Stimulated activated CD4-positive, alpha-beta T cell treated with anti-CD3 and anti-CD28 coated beads, Interleukin-2, amount 100 ng/mL, for 24 hours (primary cell): Measurements from ENCODE around the gene PNRC1.
"Not testable (repeated sequence)": the region's sequence is repeated elsewhere in the genome, so short reads cannot be mapped to it uniquely, and the experiment has no call there.

Experiments
- DNase-seq, 2 donors: peaks; one replicate each; pipeline ENCODE4 v3.0.0-alpha.2; 2020

The PNRC1 gene

DNA sequence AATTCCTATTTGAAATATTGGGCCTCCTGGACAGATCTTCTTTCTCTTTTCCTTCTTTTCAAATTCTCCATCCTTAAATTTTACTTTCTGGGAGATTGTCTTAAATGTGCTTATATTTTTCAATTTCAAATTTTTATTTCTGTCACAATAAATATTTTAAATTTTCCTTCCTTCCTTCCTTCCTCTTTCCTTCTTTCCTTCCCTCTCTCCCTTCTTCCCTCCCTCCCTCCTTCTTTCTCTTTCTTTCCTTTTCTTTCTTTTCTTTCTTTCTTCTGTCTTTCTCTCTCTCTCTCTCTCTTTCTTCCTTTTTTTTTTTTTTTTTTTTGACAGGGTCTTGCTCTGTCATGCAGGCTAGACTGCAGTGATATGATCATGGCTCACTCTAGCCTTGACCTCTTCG lies 16.7 kb upstream of the PNRC1 start:
- DNase-seq: no peak

DNA sequence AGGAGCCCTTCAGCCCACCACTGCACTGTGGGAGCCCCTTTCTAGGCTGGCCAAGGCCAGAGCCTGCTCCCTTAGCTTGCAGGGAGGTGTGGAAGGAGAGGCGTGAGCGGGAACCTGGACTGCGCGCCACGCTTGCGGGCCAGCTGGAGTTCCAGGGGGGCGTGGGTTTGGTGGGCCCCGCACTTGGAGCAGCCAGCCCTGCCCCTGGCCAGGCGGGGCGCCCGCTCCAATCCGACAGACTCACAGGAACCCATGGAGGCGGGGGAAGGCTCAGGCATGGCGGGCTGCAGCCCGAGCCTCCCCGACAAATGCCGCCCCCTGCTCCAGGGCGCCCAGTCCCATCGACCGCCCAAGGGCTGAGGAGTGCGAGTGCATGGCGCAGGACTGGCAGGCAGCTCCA lies 15.6 kb upstream of the PNRC1 start:
- DNase-seq: not testable (repeated sequence)

DNA sequence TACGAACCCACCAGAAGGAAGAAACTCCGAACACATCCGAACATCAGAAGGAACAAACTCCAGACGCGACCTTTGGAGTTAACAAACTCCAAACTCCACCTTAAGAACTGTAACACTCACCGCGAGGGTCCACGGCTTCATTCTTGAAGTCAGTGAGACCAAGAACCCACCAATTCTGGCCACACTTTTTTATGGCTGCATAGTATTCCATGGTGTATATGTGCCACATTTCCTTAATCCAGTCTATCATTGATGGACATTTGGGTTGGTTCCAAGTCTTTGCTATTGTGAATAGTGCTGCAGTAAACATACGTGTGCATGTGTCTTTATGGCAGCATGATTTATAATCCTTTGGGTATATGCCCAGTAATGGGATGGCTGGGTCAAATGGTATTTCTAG lies 14.4 kb upstream of the PNRC1 start:
- not testable (repeated sequence) for DNase-seq

DNA sequence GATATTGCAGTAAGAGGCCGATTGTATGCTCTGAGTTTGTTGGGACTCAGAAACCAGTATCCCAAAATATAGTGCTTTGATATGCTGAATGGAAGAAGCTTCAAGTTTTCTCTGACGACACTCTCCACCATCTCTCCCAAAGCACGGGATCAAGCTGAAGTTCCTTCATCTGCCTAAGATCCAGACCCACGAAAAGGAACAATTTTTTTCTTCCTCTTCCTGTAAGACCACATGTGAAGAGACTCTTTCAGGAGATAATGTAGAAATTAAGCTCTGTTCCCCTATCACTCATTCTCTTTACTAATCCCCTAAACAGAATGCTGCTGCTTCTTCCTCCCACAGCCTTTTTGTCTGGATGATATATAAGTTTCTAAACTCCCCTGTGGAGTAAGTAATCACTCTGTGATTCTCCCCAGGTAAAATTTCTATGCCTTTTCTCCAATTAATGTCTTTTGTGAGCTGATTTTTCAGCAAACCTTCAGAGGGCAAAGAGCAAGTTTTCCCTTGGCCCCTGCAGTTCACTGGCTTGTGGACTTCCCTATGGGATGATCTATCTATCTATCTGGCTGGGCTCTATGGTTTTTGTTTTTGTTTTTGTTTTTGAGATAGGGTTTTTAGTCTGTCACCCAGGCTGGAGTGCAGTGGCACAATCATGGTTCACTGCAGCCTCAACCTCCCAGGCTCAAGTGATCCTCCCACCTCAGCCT lies 13.5 kb upstream of the PNRC1 start:
- no peak for DNase-seq

DNA sequence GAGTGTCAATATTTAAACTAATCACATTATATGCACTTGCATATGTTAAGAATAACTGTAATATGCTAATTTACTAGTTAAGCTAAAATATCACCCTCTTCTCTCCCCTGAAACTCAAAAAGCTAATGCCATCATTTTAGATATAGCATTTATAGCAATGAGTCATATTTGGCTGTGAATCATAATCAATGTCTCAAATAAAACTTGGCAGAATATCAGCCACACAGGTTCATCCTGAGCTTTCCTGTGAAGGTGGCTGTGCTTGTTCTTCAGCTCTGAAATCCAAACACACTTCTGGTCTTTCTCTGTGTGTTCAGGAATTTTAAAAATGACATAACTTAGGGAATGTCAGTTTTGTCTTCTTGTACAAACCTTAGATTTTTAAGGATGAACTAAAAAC lies 12.8 kb upstream of the PNRC1 start:
- no peak for DNase-seq

DNA sequence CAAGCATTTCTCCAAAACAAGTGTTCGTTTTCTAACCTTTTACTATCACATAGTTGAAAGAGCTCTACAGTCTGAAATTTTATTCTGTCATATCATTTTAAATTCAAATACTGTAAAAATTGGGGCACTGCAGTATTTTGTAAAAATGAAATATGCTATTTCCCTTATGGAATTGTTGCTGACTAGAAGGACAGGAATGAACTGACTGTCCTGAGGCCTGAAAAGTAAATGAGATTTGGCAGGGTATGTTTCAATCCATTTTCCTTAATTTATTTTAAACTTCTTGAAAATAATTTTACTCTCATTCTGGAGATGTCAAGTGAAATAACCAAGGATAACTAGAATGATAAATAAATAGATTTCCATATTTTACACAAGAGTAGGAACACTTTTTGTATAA lies 11.9 kb upstream of the PNRC1 start:
- no peak for DNase-seq

DNA sequence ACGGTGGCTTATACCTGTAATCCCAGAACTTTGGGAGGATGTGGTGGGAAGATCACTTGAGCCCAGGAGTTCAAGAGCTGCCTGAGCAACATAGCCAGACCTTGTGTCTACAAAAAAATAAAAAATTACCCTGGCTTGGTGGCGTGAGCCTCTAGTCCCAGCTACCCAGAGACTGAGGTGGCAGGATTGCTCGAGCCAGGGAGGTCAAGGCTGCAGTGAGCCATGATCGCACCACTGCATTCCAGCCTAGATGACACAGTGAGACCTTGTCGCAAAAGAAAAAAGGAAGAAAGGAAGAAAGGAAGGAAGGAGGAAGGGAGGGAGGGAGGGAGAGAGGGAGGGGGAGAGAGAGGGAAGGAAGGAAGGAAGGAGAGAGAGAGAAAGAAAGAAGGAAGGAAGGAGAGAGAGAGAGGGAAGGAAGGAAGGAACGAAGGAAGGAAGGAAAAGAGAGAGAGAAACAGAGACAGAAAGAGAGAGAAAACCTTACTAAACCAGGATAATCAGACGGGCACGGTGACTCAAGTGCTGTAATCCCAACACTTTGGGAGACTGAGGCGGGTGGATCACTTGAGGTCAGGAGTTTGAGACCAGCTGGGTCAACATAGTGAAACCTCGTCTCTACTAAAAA lies 10.9 kb upstream of the PNRC1 start:
- DNase-seq: no peak

DNA sequence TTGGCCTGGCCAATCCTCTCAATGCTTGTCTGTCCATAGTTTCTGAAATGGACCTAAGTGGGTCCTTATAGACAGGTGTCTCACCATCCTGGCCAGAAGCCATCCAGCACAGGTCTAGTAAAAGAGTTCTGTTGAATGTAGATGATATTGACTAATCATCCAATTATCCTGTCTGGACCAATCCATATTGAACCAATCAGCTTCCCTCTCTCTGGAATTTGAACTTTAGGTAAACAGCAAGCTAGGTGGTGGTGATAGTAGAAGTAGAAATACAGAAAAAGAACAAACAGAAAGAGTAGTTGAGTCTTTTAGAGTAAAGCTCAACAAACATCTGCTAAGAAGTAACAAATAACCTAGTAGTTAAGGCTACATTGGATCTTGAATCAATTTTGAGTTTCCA lies 9.5 kb upstream of the PNRC1 start:
- no peak for DNase-seq

DNA sequence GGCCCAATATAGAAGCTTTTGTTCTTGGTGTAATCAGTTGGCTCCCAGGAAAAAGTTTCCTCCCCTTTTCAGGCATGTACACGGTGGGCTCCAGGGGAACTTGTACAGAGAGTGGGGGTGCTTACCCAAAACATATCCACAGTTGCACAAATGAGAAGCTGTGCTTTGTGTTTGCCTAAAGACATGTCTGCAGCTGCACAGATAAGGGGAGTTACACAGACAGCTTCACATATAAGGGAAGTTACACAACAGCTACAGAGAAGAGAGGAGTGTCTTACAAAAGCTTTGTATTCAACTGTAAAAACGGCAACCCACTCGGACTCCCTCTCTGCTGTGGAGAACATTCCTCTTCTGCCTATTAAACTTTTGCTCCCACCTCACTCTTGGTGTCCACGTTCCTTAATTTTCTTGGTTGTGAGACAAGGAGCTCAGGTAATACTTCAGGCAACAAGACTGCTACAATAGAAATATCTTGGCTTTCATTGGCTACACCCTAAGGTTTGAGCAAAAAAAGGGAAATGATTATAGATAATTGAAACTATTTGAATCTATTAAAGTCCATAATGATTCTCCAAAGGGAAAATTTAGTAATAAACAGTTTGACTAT lies 7.4 kb upstream of the PNRC1 start:
- no peak for DNase-seq

DNA sequence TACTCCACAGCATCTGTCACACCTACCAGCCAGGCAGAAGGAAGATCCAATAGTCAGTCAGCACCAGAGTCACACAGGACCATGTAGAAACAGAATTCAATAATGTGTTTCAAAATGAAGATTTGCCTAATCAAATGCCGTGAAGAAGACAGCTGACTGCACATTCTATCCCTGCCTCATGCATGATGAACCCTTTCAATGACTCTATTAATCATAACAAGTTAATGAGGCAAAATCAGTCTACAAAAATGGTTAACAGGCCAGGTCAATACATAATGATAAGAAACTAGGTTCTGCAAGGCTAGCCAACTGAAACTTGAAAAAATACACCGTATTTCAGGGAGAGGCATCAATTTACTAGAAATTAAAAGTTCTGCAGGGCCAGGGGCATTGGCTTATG lies 6.7 kb upstream of the PNRC1 start:
- DNase-seq: no peak

DNA sequence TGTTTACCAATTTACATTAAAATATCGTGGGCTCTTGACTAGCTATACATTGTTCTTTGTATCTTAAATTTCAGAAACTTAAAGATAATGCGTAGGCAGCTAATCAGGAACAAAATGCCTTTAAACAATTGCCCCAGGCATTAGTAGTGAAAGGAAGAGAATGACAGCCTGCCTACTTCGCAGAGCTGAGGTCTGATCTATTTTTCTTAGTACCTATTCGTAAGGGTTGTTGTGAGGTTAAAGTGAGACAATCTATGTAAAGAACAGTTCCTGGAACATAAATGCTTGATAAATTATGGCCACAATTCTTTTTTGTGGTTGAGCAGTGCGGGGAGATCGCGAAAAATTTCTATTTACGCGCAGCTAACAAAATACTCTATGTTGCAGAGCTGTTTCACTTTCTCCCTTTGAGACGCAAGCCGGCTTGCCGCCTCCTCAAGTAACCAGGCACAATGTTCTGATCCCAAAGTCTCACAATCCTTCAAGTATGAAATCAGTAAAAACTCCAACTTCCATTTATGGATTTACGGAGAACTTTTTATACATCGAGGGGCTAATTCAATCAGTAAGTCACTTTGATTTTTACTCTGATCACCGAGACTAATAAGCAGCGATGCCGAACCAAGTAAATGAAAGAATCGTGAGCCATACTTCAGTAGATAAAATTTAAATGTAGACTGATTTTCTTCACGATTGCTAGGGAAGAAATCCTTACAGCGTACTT lies 878 bp upstream of the PNRC1 start:
- peak; percentile 45 to 56 for DNase-seq

DNA sequence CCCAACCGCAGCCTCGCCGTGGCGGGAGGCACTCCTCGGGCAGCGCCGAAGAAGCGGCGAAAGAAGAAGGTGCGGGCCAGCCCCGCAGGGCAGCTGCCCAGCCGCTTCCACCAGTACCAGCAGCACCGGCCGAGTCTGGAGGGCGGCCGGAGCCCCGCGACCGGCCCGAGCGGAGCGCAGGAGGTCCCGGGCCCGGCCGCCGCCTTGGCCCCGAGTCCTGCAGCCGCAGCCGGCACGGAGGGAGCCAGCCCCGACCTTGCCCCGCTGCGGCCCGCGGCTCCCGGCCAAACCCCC lies 525 bp downstream of the PNRC1 start:
- no peak for DNase-seq

DNA sequence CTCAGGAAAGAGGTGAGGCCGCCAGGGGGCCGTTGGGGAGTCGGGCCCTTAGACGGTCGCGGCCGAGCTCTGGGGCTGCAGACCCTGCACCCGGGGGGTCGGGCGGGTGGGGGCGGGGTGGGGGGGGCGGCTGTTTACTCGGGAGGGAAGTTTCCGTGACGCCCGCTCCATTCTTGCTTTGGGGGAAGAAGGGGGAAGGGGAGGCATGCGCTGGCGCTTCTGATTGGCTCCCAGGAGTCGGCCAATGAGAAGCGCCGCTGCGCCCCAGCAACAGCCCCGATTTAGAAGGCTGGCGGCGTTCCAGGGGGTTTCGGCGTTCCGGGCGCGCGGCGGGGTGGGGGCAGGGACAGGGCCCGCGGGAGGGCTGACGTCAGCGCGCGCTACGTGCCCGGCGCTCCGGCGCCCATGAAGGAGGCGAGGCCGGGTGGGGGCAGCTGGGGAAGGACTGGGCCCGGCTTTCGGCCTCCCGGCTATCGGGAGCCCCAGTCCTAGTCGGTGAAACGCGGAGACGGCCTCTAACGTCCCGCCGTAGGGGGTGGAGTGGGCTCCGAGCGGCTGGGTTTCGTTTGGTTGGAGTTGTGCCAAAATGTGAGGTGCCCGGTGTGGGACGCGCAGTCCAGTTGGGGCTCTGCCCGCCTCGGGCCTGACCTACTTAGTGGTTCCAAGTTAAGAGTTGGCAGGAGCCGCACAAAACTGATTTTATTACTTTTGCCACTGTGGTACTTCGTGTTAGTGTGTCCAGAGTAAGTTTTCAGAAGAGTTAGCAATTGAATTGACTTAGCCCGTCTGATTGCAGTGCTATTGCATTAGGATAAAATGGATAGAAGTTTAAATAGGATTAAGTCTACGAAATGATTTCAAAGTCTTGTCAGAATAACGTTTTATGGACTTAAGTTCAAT lies 1.1 kb downstream of the PNRC1 start:
- peak; percentile 99 for DNase-seq

DNA sequence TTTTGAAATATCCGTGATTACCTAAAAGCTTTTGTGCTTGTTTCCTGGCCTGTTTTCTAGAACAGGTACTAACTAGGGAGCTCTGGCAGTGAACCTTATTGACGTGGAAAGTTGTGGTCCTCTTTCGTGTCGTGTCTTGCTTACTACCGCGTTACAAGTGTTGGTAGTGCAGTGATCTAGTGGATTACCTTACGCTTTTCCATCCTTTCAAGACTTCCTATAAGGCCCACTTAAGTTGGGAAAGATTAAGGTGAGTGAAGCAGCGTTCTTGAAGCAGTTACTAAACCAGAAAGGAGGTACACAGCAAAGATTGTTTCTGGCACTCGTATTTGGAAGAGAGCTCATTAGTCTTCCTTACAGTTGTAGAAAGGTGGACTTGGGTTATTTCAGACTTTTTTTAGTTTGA lies 1.9 kb downstream of the PNRC1 start:
- DNase-seq: no peak

DNA sequence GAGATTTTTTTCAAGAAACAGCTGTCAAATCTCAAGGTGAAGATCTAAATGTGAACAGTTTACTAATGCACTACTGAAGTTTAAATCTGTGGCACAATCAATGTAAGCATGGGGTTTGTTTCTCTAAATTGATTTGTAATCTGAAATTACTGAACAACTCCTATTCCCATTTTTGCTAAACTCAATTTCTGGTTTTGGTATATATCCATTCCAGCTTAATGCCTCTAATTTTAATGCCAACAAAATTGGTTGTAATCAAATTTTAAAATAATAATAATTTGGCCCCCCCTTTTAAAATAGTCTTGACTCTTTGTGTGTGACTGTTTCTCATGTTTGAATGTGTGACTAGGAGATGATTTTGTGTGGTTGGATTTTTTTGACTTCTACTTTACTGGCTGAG lies 4.0 kb downstream of the PNRC1 start:
- no peak for DNase-seq

DNA sequence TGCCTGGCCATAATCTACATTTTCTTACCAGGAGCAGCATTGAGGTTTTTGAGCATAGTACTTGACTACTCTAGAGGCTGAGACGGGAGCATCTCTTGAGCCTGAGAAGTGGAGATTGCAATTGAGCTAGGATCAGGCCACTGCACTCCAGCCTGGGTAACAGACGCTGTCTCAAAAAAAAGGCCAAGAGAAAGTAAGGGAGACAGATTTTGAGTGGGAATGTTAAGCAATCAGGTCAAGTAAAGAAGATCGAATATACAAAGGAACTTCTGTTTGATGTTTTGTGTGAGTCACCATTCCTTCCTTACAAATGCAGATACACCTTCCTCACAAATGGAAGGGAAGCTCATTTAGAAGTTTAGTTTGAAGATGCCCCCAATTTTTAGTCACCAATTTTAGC lies 4.4 kb downstream of the PNRC1 start:
- DNase-seq: no peak

DNA sequence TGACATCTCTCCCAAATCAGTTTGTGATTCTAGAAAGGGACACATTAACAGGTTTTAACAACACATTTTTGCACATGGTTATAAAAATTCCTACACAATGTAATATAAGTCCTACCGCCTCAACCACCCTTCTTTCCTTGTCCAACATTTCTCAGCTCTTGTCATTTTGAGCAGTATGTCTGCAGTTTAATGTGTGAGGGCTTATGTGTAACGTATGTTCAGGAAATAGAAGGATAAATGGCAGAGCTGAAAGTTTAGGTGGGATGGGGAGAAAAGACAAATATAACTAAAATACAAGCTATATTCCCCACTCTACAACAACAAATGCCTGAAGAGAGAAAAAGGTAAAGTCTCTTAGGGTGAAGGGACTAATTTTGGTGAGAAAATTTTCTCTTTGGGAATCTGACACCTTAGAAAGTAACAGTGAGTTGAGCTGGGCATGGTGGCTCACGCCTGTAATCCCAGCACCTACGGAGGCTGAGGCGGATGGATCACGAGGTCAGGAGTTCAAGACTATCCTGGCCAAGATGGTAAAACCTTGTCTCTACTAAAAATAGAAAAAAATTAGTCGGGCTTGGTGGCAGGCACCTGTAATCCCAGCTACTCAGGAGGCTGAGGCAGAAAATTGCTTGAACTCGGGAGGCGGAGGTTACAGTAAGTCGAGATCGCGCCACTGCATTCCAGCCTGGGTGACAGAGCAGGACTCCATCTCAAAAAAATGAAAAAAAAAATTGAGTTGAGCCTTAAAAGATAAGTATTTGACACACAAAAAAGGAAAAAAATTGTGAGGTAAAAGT lies 5.1 kb downstream of the PNRC1 start:
- no peak for DNase-seq

DNA sequence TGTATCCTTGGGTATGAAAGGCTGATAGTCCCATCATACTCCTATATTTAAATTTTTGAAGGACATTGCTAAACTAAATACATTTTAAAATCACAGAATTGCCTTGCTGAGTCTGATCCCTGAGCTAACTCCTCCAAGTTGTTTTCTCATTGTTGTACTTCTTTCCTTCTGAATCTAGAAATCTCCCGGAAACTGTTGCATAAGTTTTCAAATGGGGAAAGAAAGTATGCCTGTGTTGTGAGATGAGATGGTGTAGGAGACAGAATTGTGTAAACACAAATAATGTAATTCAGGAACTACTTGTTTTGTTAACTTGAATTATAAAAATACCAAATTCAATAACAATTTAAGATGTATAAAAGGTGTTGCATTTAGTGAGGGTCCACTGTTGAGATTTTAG lies 7.3 kb downstream of the PNRC1 start:
- no peak for DNase-seq

DNA sequence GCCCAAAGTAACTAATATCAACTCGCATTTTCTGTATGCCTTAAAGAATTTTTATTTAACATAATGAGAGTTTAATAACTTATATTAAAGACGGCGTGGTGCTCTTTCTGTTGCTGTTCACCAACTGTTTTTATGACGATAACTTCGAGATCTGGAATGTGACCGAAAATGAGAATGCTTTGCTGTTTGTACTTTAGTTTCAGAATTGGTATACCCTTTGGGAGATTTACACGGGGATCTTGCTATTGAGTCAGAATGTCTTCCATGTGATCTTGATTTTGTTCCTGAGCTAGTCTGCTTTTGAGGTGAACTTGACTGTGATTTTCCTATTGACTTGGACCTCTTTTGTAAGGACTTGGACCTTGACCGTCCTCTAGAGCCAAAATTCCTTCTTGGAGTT lies 17.9 kb downstream of the PNRC1 start:
- DNase-seq: no peak

DNA sequence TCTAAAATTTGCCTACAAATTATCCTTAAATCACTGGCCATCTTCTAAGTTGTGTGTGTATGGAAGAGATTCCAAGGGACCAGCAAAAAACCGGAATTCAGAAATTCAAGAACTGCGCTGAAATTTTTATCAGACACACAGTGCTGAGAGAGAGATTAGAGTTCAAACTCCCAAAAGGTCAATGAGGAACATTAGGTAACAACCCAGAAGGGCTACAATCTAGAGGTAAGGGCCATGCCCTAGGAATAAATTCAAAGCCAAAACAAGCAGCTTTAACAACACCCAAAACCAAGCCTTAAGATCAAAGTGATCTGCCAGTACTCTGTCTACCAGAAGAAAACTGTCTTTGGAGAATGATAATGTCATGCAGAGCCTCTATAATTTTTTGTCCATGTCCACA lies 19.6 kb downstream of the PNRC1 start:
- DNase-seq: no peak

DNA sequence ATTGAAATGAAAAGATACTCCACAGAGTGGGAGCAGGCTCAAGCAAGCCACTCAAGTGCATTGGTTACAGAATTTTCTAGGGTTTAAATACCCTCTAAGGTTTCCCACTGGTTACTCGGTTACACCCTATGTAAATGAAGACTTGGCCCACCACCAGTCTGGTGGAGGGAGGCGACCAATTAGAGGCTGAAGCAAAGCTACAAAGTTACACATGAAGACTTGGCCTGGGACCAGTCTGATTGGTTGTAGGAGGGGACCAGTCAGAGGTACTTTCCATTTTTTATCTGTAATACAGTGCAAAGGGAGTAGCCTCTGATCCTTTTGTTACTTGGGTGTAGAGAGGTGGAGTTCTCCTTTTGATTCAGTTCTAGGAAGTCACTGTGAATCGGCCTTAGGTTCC lies 29.7 kb downstream of the PNRC1 start:
- no peak for DNase-seq

DNA sequence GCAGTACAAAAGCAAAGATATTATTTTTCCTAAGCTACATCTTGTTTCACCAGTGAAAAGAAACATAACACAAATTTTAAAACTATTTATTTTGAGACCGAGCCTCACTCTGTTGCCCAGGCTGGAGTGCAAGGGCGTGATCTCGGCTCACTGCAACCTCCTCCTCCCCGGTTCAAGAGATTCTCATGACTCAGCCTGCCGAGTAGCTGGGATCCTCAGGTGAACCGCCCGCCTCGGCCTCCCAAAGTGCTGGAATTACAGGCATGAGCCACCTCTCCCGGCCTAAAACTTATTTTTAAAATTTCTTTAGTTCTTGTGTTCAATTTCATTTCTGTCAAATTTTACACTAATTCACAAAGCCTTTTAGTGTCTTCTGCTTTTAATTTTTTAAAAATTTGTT lies 31.4 kb downstream of the PNRC1 start:
- DNase-seq: no peak
